UCSD-AML1 (cell line): ENCODE data around the gene RAB23.
A peak's percentile ranks its signal among the peaks of the same experiment; 100 is the strongest.

Experiments used
- DNase-seq: peaks from one replicate; lab custom pipeline; 2025; ENCODE audit not compliant: unreplicated experiment; lab: John Stamatoyannopoulos, UW

Gene RAB23

GRCh38 chr6:57221936-57222742, at the start of gene RAB23:
Gene RAB23, minus strand, starts transcription at chr6:57222307. Its CDS starts 11,927 bp downstream, at chr6:57210380.
- DNase-seq: peak; percentile 90

GRCh38 chr6:57268294-57268640, 46.2 kb upstream of the RAB23 start:
- DNase-seq: no peak

GRCh38 chr6:57267586-57268293, 45.6 kb upstream of the RAB23 start:
- DNase-seq: peak; percentile 13

GRCh38 chr6:57265755-57266221, 43.7 kb upstream of the RAB23 start:
- no peak for DNase-seq

GRCh38 chr6:57263739-57264138, 41.6 kb upstream of the RAB23 start:
- no peak for DNase-seq

GRCh38 chr6:57262901-57263694, 41.0 kb upstream of the RAB23 start:
- DNase-seq: no peak

GRCh38 chr6:57262488-57262887, 40.4 kb upstream of the RAB23 start:
- DNase-seq: no peak

GRCh38 chr6:57261926-57262325, 39.8 kb upstream of the RAB23 start:
- no peak for DNase-seq

GRCh38 chr6:57259064-57259463, 37.0 kb upstream of the RAB23 start:
- no peak for DNase-seq

- DNase-seq: no peak
Measured at GRCh38 chr6:57257911-57258541, 35.9 kb upstream of the RAB23 start.

- no peak for DNase-seq
Measured at GRCh38 chr6:57256541-57256940, 34.4 kb upstream of the RAB23 start.

- no peak for DNase-seq
Measured at GRCh38 chr6:57255451-57256169, 33.5 kb upstream of the RAB23 start.

- no peak for DNase-seq
Measured at GRCh38 chr6:57254055-57254717, 32.1 kb upstream of the RAB23 start.

- DNase-seq: no peak
Measured at GRCh38 chr6:57252975-57253374, 30.9 kb upstream of the RAB23 start.

GRCh38 chr6:57252137-57252536, 30.0 kb upstream of the RAB23 start:
- DNase-seq: no peak

GRCh38 chr6:57250348-57250747, 28.2 kb upstream of the RAB23 start:
- DNase-seq: no peak

GRCh38 chr6:57248311-57248895, 26.3 kb upstream of the RAB23 start:
- no peak for DNase-seq

- no peak for DNase-seq
Measured at GRCh38 chr6:57247603-57248002, 25.5 kb upstream of the RAB23 start.

GRCh38 chr6:57246307-57246706, 24.2 kb upstream of the RAB23 start:
- DNase-seq: no peak

GRCh38 chr6:57243954-57244353, 21.8 kb upstream of the RAB23 start:
- DNase-seq: no peak
